ENCODE measurements around the gene COQ5.
A peak's percentile ranks its signal among the peaks of the same experiment; 100 is the strongest.
"Not testable (repeated sequence)": the region's sequence is repeated elsewhere in the genome, so short reads cannot be mapped to it uniquely, and the experiment has no call there.

The COQ5 gene

DNA sequence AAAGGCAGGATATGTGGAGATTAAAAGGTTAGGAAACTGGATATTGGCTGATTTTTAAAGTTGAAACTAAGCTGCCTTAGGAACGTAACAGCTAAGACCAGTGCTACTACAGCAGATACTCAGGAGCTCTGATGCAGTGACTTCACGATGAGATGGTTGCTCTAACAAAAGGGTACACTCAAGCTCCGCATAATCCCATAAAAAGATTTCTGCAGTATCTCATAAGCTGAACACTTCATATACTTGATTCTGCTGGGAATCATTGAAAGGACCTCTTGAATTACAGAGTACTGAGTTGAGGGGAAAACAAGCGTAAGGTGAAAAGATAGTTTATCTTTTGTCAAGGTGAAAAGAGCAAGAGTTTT lies 8.9 kb upstream of the COQ5 start:
- no peak for TF ChIP-seq CTCF (conservative IDR thresholded peaks at IDR 0.05; ENCODE audit: low read depth, low read length)
- peak overlapping the region; percentile 43 for H3K4me3 ChIP-seq (ENCODE audit: low read length)
- DNase-seq (ENCODE audit: low read depth): no peak

DNA sequence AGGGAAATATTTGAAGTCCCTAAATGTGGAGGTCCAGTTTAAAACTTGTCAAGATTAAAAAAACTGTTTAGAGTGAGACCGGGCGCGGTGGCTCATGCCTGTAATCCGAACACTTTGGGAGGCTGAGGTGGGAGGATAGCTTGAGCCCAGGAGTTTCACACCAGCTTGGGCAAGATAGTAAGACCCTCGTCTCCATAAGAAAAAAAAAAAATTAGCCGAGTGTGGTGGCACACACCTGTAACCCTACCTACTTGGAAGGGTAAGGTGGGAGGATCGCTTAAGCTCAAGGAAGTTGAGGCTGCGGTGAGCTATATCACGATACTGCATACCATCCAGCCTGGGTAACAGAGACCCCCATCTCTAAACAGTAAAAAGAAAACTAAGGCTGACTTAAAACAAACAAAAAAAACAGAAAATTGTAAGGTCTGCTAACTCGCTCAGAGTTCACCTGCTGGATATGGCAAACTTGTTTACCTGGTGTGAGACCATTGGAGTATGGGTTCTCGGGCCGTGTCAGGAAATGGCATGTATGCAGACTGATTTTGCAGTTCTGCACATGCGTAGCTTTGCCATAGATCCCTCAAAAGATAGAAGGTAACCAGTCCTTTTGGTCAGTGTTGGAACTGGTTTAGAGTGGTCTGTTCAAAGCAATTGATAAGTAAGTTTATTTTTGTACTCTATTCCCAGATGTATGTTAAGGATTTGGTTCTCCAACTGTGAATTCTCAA lies 7.3 kb upstream of the COQ5 start:
- peak overlapping the region; percentile 96 for H3K4me3 ChIP-seq (ENCODE audit: low read length)
- TF ChIP-seq CTCF (conservative IDR thresholded peaks at IDR 0.05; ENCODE audit: low read depth, low read length): no peak
- no peak for DNase-seq (ENCODE audit: low read depth)

DNA sequence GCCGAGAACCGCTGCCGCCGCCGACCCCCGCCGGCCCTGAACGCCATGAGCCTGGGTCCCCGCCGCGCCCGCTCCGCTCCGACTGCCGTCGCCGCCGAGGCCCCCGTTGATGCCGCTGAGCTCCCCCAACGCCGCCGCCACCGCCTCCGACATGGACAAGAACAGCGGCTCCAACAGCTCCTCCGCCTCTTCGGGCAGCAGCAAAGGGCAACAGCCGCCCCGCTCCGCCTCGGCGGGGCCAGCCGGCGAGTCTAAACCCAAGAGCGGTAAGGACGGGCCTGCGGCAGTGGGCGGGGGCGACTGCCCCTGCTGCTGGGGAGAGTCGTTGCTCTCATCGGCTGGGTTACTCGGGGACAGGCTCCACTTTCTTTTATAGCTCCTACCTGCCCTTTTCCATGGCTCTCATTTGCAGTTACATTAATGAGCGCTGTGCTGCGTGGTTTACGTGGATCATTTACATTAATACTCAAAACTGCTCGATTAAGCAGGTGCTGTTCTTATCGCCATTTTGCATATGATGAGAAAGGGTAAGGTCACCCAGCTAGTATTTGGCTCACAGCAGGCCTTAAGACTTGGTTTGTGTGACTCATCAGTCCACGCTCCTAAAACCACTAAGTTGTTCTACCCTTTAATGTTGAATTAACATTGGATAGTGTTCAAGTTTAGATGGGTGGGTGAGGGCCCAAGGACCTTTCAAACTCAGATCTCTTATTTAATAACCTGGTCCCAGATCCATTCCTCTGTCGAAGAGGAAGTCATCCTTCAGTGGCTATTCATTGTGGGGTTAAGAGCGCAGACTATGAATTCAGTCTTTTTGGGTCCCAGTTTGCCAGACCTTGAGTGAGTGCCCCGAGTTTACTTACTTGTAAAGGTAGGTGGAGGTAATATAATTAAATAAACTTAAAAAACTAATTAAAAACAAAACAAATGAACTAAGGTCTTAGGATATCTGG lies 6.0 kb upstream of the COQ5 start:
- DNase-seq (ENCODE audit: low read depth): peak; percentile 74
- TF ChIP-seq CTCF (conservative IDR thresholded peaks at IDR 0.05; ENCODE audit: low read depth, low read length): no peak
- H3K4me3 ChIP-seq (ENCODE audit: low read length): peak overlapping the region; percentile 96

GRCh38 chr12:120534203-120534702 lies 5.3 kb upstream of the COQ5 start, which contains the start of gene RNF10:
RNF10 (plus strand) TSS chr12:120534356; CDS start chr12:120534812, 456 bp downstream.
- no peak for DNase-seq (ENCODE audit: low read depth)
- peak within 1 kb of the TSS; percentile 96 for H3K4me3 ChIP-seq (ENCODE audit: low read length)
- TF ChIP-seq CTCF (conservative IDR thresholded peaks at IDR 0.05; ENCODE audit: low read depth, low read length): no peak

DNA sequence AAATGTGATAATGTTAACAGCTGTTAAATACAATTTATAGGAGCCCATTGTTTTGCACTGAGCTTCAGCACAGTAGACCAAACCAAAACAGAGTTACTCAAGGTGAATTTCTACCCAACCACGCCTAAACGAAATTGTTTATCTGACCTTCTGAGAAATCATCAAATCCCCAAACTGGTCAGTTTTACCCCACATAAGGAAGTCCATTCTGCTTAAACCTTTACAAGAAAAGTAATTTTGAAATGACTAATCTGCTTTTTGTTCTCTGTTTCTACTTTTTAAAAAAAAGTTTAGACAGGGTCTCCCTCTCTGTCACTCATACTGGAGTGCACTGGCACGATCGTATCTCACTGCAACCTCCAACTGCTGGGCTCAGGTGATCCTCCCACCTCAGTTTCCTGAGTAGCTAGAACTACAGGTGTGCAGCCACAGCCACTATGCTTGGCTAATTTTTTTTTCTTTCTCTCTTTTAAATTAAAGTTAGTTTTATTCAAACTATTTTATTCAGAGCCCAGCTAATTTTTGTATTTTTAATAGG lies 3.8 kb upstream of the COQ5 start:
- no peak overlapping the region for H3K4me3 ChIP-seq (ENCODE audit: low read length)
- no peak for DNase-seq (ENCODE audit: low read depth)
- TF ChIP-seq CTCF (conservative IDR thresholded peaks at IDR 0.05; ENCODE audit: low read depth, low read length): no peak

DNA sequence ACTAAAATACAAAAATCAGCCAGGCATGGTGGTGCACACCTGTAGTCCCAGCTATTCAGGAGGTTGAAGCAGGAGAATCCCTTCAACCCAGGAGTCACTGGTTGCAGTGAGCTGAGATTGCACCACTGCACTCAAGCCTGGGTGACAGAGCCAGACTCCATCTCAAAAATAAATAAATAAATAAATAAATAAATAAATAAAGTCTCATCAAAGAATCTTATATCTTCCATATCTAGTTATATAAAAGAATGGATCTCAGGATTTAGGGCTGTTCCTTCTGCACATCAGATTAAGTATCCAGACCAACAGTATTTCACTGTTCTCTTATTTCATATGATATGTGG lies 1.4 kb upstream of the COQ5 start:
- H3K4me3 ChIP-seq (ENCODE audit: low read length): not testable (repeated sequence)

DNA sequence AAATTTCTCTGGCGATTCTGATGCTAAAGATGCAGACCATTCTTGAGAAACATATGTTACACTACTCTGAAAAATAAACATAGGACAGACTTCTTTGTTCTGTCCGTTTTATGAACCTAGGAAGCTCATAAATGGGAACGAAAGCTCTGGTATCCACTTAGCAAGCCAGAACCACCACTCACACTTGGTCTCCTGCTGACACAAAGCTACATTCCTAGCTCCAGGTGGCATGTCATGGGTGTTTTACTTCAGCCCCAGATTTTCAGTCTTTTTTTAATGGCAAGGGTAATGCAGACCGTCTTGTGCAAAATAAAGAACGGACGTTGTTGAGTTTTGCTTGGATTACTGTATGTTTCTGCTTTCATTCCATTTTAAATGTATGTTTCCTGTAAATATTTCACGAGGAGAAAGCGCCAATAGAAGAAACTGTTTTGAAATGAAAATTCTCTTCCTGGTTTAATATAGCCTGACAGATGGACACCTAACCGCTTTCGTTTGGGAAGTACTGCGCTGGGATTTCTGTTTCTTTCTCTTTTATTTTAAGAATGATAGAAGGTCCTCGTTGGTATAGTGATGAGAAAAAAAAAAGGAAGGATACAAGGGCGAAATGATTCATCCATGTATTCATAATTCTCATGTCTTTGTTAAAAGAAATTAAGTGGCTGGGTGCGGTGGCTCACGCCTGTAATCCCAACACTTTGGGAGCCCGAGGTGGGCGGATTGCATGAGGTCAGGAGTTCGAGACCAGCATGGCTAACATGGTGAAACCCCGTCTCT lies 871 bp upstream of the COQ5 start:
- peak overlapping the region; percentile 98 for H3K4me3 ChIP-seq (ENCODE audit: low read length)
- no peak for TF ChIP-seq CTCF (conservative IDR thresholded peaks at IDR 0.05; ENCODE audit: low read depth, low read length)
- DNase-seq (ENCODE audit: low read depth): no peak

More for the DNA sequence above, 1.4 kb upstream of the COQ5 start:
- not testable (repeated sequence) for DNase-seq (ENCODE audit: low read depth)
